Vein endothelial cell (primary cell): ENCODE data around the gene NOL7. TPM values are rescaled to one million over a fixed set of nuclear protein-coding genes. Genes with fewer than 3 reads are reported as not detected.

Experiments used
- total RNA-seq: library from RNA; depleted of rRNA; stranded (reverse); fragments of >200 nt; gene quantifications from 2 replicates; pipeline ENCODE4 v1.2.3, GENCODE V29; 2012

Gene NOL7
- 52.3 and 80.4 TPM in 2 replicates for total RNA-seq

DNA sequence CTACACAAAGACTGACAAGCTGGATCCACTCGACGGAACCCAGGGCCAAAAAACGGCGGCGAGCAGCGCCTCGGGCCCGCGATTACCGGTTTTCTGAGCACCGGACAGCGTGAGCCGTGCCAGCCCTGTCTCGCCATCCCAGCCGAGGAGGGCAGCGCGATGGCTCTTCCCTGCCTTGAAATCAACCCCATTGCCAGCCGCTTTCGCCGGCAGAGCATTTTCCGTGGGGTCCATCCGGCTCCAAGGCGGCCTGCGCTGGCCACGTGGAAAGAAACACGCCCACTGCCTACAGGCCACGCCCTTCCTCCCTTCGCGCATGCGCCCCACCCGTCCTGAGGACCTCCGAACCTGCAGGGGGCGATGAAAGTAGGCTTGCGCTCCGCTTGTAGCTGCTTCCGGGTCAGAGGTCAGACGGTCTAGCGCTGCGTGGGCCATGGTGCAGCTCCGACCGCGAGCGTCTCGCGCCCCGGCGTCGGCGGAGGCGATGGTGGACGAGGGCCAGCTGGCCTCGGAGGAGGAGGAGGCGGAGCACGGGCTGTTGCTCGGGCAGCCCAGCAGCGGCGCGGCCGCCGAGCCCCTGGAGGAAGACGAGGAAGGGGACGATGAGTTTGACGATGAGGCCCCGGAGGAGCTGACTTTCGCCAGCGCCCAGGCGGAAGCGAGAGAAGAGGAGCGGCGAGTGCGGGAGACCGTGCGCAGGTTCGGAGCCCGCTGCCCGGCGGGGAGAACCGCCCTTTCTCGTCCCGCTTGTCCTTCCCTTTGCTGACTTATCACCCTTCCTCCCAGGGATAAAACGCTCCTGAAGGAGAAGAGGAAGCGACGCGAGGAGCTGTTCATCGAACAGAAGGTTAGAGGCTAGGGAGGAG is at the start of gene NOL7:
Gene NOL7, plus strand, starts transcription at position 410 of the 866 bp plus-strand sequence. Its CDS starts 24 bp downstream, at position 434.

DNA sequence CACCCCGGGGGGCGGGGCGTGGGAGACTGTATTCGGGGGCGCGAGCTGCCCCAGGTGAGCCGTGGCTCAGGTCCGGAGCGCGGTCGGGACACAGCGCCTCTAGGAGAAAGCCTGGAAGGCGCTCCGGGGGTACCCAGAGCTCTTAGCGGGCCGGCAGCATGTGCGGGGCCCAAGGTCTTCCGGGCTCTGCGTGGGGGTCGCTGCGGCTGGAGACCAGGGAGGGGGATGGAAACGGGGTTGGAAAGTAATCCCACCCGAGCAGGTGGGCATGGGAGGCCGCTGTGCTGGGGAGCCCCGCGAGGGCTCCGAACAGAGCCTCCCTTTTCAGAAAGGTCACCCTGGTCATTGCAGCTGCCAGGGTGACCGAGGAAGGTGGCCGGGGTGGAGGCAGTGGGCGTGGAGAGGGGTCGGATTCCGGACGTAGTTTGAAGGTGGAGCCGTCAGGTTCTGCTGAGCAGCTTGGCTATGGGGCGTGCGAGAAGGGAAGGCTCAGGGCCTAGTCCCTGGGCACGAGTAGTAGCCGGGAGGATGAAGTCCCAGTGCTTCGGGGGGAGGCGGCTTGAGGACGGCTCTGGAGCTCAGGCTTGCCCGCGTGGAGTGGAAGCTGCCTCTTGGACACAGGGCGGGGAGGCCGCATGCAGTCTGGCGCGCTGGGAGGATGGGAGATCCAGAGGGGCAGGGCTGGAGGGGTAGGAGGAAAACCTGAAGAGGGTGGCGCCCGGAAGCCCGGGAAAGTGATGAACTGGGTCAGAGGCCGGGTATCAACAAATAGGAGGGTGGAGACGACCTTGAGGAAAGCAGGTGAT is 40.4 kb upstream of the NOL7 start, which contains the start of gene SIRT5:
Gene SIRT5, plus strand, starts transcription at position 31 of the 806 bp plus-strand sequence. CDS start 9,510 bp downstream, outside the sequence.

Other genes starting within 250 kb of the NOL7 start
- gene GFOD1, start 127.7 kb upstream of the NOL7 start, total RNA-seq: 19.9 and 42.9 TPM in 2 replicates
- 8.0 and 11.1 TPM in 2 replicates for gene SIRT5, start 40.7 kb upstream of the NOL7 start, total RNA-seq
- 28.4 TPM in 2 replicates for gene RANBP9, start 96.5 kb downstream of the NOL7 start, total RNA-seq
- 7.5 and 10.4 TPM in 2 replicates for gene MCUR1, start 199.2 kb downstream of the NOL7 start, total RNA-seq